Measurements from ENCODE around the gene GRM4. TPM values are rescaled to one million over a fixed set of nuclear protein-coding genes. Genes with fewer than 3 reads are reported as not detected.

Gene GRM4
- polyA plus RNA-seq, 1 of the 3 experiments (the other 2 are of a cell fraction), result not detected

- ChIA-PET POLR2A (no interaction called here), CTCF (interaction anchor here (0.6 to 3.9 kb wide), 3 partner anchors 12 to 41 kb away, joined by 3 to 13 read pairs (median 4); no protein-coding TSS in a partner anchor)
- no peaks in the 10 kb centered on the region for H4K20me1 ChIP-seq (ENCODE audit: insufficient read depth)
- no peaks in the 10 kb centered on the region for H3K9me2 ChIP-seq
- WGBS (ENCODE audit: low lambda C conversion rate), result 29% methylated on average over 4 of the region's 4 CpGs
- TF ChIP-seq, protein P1, sequence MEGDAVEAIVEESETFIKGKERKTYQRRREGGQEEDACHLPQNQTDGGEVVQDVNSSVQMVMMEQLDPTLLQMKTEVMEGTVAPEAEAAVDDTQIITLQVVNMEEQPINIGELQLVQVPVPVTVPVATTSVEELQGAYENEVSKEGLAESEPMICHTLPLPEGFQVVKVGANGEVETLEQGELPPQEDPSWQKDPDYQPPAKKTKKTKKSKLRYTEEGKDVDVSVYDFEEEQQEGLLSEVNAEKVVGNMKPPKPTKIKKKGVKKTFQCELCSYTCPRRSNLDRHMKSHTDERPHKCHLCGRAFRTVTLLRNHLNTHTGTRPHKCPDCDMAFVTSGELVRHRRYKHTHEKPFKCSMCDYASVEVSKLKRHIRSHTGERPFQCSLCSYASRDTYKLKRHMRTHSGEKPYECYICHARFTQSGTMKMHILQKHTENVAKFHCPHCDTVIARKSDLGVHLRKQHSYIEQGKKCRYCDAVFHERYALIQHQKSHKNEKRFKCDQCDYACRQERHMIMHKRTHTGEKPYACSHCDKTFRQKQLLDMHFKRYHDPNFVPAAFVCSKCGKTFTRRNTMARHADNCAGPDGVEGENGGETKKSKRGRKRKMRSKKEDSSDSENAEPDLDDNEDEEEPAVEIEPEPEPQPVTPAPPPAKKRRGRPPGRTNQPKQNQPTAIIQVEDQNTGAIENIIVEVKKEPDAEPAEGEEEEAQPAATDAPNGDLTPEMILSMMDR (IDR thresholded peaks at IDR 0.05), result no peak
- TF ChIP-seq USF2 (IDR thresholded peaks at IDR 0.05; ENCODE audit: borderline replicate concordance, low read depth, low read length) (no peak), GATA2 (CRISPR knock-in tag; IDR thresholded peaks at IDR 0.05) (no peak), GABPA (IDR thresholded peaks at IDR 0.05; ENCODE audit: low read depth) (no peak), EP300 (IDR thresholded peaks at IDR 0.05; ENCODE audit: borderline replicate concordance in 1 of 2, low read depth in 1 of 2, low read length in 1 of 2) (no peak), TCF12 (IDR thresholded peaks at IDR 0.05) (no peak), TAF1 (IDR thresholded peaks at IDR 0.05; ENCODE audit: borderline replicate concordance, low read depth, low read length) (no peak), RXRA (IDR thresholded peaks at IDR 0.05; ENCODE audit: borderline replicate concordance, low read depth) (no peak), MAX (IDR thresholded peaks at IDR 0.05; ENCODE audit: low read depth) (no peak), SMC3 (IDR thresholded peaks at IDR 0.05; ENCODE audit: low read depth, low read length) (no peak), FOXM1 (IDR thresholded peaks at IDR 0.05; ENCODE audit: low read depth) (no peak), JUND (IDR thresholded peaks at IDR 0.05) (no peak), RCOR1 (IDR thresholded peaks at IDR 0.05; ENCODE audit: low read length) (no peak)
- DNase-seq, result no peak
- 0 out of 2 replicates have a peak, but pooled peaks cover 10% of the 10 kb centered on the region for H3K27me3 ChIP-seq (ENCODE audit: insufficient read depth)
- H3K27ac ChIP-seq (ENCODE audit: low read depth in 2 of 2, low read length in 1 of 2), result no peak overlapping the region
- H3K9me3 ChIP-seq, result no peaks in the 10 kb centered on the region
- no peak overlapping the region for H3K4me3 ChIP-seq (ENCODE audit: low read depth in 2 of 2, low read length in 1 of 2)
- H3K9ac ChIP-seq, result no peak overlapping the region
- no peak overlapping the region for H2AFZ ChIP-seq (ENCODE audit: low read depth)
- H3K36me3 ChIP-seq (replicated peaks in 1 of 2; ENCODE audit: control insufficient read depth in 1 of 2, insufficient read depth in 2 of 2, low read length in 1 of 2), result no peaks in the 10 kb centered on the region
- no peaks in the 10 kb centered on the region for H3F3A ChIP-seq (replicated peaks; ENCODE audit: insufficient read depth)
- no peaks in the 10 kb centered on the region for H3K79me2 ChIP-seq (ENCODE audit: insufficient read depth)
- no peak overlapping the region for H3K4me2 ChIP-seq
- no peaks in the 10 kb centered on the region; a peak in 1 of 4 replicates for H3K4me1 ChIP-seq (ENCODE audit: control insufficient read depth in 1 of 2, insufficient read depth in 2 of 2, low read depth in 1 of 2, low read length in 1 of 2)
Observed at GRCh38 chr6:34093854-34094430, 51.9 kb downstream of the GRM4 start.

GRCh38 chr6:34093206-34093605 is 52.7 kb downstream of the GRM4 start:
- no peaks in the 10 kb centered on the region for H3K36me3 ChIP-seq (replicated peaks in 1 of 2; ENCODE audit: control insufficient read depth in 1 of 2, insufficient read depth in 2 of 2, low read length in 1 of 2)
- no peaks in the 10 kb centered on the region for H3K9me2 ChIP-seq
- CTCF ChIA-PET, result interaction anchor here (3.9 kb wide), 1 partner anchor 38 kb away, joined by 13 read pairs; no protein-coding TSS in a partner anchor
- no peak overlapping the region for H3K4me3 ChIP-seq (ENCODE audit: low read depth in 2 of 2, low read length in 1 of 2)
- no peak overlapping the region for H3K27ac ChIP-seq (ENCODE audit: low read depth in 2 of 2, low read length in 1 of 2)
- H3K9me3 ChIP-seq, result no peaks in the 10 kb centered on the region
- no peaks in the 10 kb centered on the region for H4K20me1 ChIP-seq (ENCODE audit: insufficient read depth)
- no peaks in the 10 kb centered on the region for H3K79me2 ChIP-seq (ENCODE audit: insufficient read depth)
- H3K27me3 ChIP-seq (ENCODE audit: insufficient read depth), result 0 out of 2 replicates have a peak, but pooled peaks cover 10% of the 10 kb centered on the region
- DNase-seq, result no peak
- no peaks in the 10 kb centered on the region; a peak in 1 of 4 replicates for H3K4me1 ChIP-seq (ENCODE audit: control insufficient read depth in 1 of 2, insufficient read depth in 2 of 2, low read depth in 1 of 2, low read length in 1 of 2)
- no peak overlapping the region for H2AFZ ChIP-seq (ENCODE audit: low read depth)
- POLR2A ChIA-PET, result no interaction called here
- no peak for TF ChIP-seq RXRA (IDR thresholded peaks at IDR 0.05; ENCODE audit: borderline replicate concordance, low read depth)
- no peak for TF ChIP-seq SMC3 (IDR thresholded peaks at IDR 0.05; ENCODE audit: low read depth, low read length)
- no peak for TF ChIP-seq RCOR1 (IDR thresholded peaks at IDR 0.05; ENCODE audit: low read length)
- no peak for TF ChIP-seq GATA2 (CRISPR knock-in tag; IDR thresholded peaks at IDR 0.05)
- TF ChIP-seq EP300 (IDR thresholded peaks at IDR 0.05; ENCODE audit: borderline replicate concordance in 1 of 2, low read depth in 1 of 2, low read length in 1 of 2), result no peak
- no peak for TF ChIP-seq POLR2AphosphoS5 (IDR thresholded peaks at IDR 0.05; ENCODE audit: low read depth, low read length)
- TF ChIP-seq JUND (IDR thresholded peaks at IDR 0.05), result no peak
- TF ChIP-seq, protein P2, sequence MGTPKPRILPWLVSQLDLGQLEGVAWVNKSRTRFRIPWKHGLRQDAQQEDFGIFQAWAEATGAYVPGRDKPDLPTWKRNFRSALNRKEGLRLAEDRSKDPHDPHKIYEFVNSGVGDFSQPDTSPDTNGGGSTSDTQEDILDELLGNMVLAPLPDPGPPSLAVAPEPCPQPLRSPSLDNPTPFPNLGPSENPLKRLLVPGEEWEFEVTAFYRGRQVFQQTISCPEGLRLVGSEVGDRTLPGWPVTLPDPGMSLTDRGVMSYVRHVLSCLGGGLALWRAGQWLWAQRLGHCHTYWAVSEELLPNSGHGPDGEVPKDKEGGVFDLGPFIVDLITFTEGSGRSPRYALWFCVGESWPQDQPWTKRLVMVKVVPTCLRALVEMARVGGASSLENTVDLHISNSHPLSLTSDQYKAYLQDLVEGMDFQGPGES (IDR thresholded peaks at IDR 0.05; ENCODE audit: low read depth, low read length), result no peak
- TF ChIP-seq YY1 (IDR thresholded peaks at IDR 0.05; ENCODE audit: low read depth), result no peak
- no peak for TF ChIP-seq GABPA (IDR thresholded peaks at IDR 0.05; ENCODE audit: low read depth)
- no peak for TF ChIP-seq NFIC (IDR thresholded peaks at IDR 0.05; ENCODE audit: borderline replicate concordance)
- H3K9ac ChIP-seq, result no peak overlapping the region
- no peaks in the 10 kb centered on the region for H3F3A ChIP-seq (replicated peaks; ENCODE audit: insufficient read depth)
- H3K4me2 ChIP-seq, result no peak overlapping the region
- 73% methylated on average over 5 of the region's 6 CpGs for WGBS (ENCODE audit: low lambda C conversion rate)

All from SK-N-SH (cell line).